RKO (cell line): ENCODE data around the gene DPYSL4.

Experiments used
- DNase-seq: peaks from one replicate; pipeline ENCODE4 v3.0.0-alpha.2; 2016; ENCODE audit warnings: low spot score

DPYSL4 gene

DNA sequence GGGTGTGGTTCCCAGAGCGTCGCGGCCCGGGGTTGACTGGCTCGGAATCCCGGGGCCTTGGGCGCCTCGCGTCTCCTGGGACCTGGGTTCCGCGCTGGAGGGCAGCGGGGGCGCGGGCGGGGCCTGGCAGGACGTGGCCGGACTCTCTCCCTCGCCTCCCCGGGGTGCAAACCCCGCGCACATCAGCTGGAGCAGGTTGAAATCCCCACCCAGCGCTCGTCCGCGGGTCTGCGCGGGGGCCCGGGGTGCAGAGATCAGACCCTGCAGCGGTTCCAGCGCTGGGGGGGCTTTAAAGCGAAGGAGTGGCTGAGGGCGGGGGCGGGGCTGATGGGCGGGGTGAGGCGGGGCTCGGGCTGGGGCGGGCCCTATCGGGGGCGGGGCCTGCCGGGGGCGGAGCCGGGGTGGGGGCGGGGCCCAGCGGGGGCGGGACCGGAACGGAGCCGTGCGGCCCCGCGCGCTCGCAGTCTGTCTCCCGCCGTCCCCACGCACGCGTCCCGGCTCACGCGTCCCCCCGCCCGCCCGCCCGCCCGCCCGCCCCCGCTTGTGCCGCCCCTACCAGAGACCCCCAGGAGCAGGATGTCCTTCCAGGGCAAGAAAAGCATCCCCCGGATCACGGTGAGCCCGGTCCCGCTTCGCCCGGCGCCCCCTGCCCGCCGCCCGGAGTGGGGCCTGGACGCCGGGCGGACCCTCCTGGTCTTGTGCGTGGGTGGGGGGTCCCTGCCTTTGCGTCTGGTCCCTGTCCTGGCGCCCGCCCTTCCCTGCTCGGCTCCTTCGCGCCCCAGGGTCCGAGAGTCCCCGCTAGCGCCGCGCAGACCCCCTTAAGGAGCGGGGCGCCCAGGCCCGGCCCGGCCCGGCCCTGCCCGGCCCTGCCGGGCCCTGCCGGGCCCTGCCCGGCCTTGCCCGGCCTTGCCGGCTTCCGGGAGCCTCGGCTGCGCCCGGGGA, at the start of gene DPYSL4:
Gene DPYSL4 (plus strand): TSS at position 461 of the 942 bp plus-strand sequence. CDS start 116 bp downstream, at position 577.
- no peak for DNase-seq

DNA sequence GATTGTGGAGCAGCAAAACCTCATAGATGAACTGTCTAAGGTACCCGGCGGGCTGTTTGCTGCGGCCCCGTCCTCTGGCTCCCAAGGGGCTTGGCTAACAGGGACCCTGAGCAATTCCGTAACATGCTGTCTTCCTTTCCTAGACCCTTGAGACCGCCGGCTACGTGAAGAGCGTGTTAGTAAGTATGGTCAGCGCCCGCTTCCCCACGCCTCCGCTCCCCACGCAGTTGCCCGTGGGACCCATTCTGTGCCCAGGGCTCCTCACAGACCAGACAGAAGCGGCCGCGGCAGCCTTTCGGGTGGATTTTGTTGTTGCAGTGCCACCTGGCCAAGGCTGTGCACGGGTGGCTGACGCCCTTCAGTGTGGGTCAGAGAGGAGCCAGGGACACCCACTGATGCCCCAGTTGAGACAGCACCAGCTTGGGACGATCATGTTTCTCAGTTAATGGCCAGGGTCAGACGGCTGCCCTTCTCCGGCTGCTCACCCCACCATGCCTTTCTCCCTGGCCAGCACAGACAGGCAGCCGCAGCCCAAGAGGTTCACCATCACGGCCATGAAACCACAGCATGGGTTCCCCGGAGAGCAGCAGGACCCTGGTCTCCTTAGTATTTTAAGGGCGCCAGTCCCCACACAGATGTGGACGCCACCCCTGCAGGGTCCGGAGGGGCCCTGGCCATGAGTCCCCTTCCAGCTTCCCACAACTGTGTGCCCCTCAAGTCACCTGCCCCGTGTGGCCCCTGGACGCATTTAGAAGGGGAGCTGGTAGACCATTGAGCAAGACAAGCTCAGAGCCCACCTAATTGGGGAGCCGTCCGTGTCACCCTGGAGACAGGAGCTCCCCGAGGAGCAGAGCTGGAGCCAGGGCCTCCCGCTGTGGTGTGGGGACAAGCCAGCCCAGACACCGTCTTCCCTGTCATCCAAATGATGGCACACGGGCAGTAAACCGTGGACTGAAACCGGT, 49.4 kb upstream of the DPYSL4 start:
- no peak for DNase-seq

DNA sequence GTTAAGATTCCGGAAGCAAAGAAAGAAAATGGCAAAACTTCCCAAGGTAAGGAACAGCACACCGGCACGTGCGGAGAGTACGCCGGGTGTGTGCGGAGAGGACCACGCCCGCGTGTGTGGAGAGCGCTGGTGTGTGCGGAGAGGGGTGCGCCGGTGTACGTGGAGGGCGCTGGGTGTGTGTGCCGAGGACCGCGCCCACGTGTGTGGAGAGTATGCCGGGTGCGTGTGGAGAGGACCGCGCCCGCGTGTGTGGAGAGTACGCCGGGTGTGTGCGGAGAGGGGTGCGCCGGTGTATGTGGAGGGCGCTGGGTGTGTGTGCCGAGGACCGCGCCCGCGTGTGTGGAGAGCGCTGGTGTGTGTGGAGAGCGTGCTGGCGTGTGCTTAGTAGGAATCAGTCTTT, 48.6 kb upstream of the DPYSL4 start:
- DNase-seq = no peak

DNA sequence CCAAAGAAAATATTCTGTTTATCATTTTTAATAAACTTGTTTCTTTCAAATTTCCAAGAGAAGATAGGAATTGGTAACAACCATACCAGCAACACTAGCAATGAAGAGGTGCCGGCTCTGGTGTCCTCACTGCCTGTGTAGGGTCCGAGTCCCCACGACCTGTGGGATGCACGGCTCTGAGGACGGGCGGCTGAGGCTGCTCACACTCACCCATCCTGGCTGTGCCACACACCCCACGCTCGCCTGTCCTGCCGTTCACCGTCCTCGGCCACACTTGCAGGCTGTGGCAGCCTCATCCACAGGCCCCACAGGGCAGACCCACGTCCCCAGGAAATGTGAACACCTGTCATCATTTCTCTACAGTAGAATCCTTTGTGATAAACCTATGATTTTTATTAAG, 48.2 kb upstream of the DPYSL4 start:
- no peak for DNase-seq

DNA sequence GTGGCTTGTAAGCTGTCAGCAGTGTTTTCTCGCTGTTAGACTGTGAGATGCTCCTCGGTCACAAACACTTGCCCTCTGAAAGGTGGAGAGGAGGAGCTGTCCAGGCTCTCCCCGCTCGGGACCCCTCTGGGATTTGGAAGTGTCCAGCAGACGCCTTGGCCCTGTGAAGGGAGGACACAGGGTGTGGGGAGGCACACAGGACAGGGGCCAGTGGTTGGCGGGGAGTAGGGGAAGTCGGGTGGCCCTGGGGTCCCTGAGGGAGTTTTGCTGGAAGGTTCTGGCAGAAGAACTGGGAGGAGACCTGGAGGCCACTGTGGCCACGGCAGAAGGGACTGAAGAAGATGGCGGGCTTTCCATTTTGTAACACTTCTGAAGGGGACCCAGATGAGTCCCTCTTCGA, 47.2 kb upstream of the DPYSL4 start:
- no peak for DNase-seq

DNA sequence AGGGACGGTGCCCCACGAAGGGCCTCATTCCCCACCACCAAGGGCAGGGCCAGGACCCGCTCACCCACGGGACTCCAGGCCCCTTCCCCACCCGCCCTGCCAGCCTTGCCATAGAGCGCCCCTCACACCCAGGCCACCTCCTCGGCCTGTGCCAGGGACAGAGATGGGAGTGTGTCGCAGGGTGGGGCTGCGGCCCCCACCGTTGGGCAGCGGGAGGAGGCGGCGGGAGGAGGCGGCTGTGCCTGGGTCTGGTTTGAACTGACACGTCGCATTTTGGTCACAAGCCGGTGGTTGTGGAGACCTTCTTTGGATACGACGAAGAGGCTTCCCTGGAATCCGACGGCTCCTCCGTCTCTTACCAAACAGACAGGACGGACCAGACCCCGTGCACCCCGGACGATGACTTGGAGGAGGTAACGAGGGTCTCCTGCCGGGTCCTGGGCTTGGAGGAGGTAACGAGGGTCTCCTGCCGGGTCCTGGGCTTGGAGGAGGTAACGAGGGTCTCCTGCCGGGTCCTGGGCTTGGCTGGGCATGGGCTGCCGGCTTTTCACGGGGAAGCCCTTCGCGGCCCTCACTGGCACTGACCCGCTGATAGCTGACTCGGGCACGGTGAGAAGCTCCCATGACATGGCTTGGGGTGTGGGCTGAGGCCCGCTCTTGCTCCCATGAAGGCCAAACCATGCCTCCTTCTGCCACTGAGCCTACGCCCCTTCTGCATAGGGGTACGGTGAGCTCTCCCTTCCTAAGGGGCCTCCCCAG, 46.4 kb upstream of the DPYSL4 start:
- no peak for DNase-seq

DNA sequence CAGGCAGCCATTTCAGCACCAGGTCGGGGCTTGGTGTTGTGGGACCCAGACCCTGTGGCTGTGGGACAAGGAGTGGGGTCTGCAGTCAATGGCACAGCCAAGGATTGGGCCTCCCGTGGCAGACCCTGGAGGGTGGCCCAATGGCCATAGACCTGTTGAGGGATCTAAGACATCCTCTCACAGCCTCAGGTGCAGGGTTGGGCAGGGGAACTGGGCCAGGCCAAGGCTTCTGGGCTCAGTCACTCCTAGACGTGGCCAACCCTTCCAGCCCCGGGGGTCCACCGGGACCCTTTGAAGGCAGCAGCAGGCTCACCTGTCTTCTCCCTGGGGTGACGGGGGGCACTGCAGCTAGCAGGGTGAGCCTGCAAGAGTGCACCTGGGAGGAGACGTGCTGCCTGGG, 45.7 kb upstream of the DPYSL4 start:
- DNase-seq = no peak

DNA sequence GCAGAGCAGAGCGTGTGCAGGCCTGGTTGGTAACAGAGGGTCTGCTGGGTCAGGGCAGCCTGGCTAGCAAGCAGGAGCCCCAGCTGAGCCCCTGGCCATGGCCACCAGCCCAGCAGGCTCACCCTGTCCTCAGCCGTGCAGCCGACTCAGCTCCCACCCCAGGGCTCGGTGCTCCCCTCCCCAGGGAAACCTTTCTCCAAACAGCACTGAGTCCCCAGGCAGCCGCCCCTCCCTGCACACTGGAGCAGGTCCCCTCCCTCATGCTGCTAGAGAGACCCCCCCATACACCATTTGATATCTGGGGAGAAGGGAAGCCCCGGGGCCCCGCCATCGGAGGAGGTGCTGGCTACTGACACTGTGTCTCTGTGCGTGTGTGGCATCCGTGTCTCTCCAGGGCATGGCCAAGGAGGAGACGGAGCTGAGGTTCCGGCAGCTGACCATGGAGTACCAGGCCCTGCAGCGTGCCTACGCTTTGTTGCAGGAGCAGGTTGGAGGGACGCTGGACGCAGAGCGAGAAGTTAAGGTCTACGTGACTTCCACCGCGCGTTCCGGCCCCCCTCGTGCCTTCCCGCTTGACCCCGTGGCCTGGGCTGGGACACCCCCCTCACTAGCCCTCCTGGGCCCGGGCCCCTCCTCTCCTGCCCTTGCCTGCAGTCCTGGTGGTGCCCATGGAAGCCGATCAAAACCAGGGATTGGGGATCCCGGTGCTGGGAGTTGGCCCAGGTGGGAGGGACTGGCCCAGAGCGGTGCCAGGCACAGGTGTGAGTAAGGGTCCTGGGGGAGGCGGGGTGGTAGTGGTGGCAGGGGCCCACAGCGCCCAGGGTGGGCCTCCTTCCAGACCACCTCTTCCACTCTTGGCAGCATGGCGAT, 45.0 kb upstream of the DPYSL4 start:
- no peak for DNase-seq

DNA sequence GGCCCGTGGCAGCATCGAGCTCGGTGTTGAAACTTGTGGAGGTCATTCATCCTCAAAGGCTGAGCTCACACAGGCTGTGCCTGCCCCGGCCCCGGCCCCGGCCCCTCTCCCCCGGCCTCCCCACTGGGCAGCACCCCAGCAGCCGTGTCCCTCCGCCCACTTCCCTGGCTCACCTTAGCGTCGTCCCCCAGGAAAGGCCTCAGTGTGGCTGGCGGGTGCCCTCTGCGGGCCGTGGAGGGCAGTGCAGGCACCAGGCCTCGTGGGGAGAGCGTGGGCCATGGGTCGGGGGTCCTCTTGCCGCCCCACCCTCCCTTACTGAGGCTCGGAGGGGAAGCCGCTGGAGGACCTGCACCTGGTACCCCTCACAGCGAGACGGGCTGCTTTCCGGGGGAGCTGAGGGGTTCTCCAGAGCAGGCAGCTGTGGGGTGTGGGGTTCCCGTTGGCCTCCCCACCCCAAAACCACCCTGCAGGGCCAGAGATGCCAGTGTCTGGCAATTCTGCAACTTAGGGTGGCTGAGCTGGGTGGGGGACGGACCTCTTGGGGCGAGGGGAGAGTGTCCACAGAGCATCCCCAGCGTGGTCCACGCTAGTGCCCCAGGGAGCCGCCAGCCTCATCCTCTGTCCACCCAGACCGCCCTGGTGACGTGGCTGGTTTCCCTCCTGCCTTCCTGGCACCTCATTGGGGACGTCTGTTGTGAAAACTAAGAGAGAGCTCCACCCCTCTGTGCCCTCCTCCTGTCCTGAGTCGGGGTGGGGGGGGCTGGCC, 44.2 kb upstream of the DPYSL4 start:
- peak; percentile 7 for DNase-seq

DNA sequence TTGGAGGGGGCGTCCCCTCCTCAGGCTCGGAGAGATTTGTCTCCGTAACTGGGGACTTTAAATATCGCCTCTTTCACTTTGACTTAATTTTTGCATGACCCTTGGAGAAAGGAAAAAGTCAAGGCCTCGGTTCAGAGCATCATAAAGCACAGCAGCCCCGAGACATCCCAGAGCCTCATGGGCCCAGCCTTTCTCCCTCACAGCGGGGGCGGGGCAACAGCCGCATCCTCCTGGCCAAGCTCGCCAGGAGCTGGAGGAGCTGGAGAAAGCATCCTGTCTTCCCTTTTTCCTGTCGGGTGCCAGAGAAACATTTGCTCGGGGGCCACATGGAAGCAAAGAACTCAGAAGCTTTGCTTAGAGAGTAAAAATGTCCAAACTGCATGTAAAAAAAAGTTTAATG, 43.6 kb upstream of the DPYSL4 start:
- DNase-seq = no peak

DNA sequence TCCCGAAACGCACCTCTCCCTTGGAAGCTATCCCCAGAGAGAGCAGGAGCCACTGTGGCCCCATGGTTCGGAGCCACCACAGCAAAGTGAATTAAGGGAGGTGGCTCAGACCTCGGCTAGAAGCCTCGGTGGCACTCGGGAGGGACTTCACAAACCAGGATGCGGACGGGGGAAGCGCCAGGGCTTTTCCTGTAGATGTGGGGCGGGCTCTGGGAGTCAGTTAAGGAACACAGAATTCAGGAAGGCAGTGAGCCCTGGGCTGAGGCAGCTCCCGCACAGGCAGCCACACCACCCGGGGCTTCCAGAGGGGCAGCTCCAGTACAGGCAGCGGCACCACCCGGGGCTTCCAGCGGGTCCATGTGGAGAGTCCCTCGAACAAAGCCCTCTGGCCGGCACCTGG, 42.7 kb upstream of the DPYSL4 start:
- DNase-seq = no peak

DNA sequence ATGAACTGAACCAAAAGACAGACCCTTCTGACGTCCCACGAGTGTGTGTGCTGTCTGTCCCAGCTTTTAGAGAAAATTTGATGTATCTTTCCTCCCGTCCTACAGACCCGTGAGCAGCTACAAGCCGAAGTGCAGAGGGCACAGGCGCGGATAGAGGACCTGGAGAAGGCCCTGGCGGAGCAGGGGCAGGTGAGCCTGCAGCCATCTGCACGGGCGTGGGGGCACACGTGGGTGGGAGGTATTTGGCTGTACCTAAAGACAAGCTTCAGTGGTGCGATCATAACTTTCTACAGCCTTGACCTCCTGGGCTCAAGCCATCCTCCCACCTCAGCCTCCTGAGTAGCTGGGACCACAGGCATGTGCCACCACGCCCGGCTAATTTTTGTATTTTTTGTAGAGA, 41.7 kb upstream of the DPYSL4 start:
- no peak for DNase-seq

DNA sequence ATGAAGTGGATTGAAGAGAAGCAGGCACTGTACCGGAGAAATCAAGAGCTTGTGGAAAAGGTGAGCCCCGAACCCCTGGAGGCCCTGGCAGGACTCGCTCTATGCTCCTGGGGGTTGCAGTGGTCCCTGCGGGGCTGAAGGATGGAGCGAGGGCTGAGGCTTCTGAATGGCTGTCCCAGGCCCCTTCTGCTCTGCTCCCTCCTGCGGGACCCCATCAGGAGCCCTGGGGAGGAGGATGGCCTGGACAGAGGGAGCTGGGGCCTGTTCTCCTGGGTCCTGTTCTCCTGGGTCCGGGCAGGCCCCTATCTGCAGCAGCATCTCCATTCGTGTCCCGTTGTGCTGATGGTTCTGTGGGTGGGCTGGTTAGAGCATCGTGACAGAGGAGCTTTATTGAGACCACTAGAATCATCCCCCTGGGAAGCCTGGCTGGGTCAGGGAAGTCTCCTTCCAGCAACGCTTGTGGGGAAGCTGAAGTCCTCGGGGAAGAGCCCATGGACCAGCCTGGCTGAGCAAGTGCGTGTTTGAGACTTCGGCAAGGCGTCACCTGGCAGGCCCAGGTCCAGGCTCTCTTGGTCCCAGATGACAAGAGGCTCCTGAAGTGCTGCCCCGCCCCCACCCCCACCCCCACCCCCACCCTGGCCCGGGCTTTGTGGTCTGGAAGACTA, 41.1 kb upstream of the DPYSL4 start:
- no peak for DNase-seq

DNA sequence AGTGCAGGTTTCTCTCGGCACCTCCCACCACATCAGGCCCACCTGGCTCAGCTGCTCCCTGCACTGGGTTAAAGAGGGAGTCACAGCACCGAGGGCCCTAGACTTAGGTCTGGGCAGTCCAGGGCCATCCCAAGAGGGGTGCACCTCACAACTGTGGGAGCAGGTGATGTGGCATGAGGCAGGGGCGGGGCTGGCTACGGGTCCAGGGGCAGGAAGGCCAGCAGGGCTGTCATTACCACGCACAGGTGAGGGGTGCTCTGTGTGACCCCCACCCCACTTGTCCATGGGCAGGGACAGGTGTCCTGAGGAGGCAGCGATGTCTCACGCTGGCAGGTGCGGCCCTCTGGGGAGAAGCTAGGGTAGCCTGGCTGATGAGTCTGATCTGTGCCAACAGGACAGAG, 40.5 kb upstream of the DPYSL4 start:
- DNase-seq = no peak

DNA sequence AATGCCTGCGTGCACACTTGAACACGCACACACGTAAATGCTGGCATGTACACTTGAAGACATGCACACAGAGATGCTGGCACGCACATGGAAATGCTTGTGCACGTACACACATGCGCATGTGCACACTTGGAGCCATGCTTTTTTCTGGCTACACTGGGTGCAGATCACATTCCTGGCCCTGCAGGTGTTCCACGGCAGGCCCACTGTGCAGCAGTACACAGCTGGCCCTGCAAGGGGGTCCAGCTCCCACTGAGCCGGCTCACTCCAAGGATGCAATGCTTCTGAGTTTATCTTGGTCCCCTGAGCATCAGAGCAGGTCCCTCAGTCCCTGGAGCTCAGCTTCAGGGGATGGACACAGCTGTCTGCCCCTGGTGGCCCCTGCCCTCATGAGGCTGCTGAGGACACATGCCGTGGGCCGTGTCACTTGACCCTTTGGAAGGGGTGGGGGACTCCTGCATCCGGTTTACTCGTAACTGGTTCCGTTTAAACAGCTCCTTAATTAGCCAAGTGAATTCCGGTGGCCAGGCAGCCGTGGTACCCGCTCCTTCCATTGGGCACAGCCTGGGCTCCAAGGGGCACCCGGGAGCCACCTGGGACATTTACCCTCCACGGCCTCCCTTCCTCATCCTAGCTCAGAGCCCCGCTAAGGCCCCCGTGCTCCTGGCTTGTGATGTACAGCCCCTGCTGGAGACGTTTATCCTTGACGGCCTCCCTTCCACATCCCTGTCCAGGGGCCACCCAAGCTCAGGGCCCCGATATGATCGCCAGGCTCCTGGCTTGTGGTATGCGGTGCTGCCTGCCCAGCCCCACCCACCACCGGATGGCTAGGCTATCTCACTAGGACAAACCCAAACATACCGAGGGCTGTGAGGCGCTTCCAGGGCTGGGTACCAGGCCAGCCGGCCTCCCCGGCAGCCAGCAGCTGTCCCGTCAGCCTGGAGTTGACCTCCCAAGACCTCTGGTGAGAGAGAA, 39.5 kb upstream of the DPYSL4 start:
- no peak for DNase-seq

DNA sequence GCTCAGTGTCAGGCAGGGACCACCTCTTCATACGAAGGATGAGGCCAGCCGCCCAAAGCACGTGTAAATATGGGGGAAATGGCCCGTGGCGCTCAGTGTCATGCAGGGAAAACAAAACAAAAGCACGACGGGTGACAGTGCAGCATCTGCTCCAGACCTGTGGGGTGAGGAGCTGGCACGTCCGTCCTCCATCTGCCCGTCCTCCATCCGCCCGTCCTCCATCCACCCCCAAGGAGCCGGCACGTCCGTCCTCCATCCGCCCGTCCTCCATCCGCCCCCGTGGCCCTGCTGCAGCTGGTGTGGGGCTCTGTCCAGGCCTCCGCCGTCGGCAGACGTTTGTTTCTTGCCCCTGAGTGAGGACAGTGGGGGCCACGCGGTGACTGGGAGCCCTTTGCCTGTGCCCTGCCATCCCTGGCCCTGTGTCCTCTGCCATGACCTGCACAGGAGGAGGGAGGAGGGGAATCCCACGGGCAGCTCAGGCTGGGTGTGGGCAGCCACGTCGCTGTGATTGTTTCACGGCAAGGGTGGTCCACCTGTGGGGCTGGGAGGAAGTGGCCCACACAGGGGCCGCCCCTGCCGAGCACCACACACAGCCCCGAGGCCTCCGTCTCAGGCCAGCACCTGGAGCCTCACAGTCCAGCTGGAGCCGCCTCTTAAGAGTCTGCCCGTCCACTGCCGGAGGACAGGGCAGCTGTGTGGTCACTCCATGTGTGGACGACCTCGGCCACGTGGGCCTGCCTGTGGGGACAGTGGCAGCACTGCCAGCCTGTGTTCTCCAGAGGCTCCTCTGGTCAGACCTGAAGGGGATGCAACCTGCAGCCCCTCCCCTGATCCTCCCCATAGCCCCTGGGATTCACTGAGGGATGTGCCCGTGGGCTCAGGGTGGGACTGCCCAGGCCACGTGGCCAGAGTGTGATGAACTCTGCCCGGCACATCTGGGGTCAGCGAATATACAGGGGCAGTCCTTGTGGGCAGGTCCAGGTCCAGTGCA, 38.2 kb upstream of the DPYSL4 start:
- no peak for DNase-seq

DNA sequence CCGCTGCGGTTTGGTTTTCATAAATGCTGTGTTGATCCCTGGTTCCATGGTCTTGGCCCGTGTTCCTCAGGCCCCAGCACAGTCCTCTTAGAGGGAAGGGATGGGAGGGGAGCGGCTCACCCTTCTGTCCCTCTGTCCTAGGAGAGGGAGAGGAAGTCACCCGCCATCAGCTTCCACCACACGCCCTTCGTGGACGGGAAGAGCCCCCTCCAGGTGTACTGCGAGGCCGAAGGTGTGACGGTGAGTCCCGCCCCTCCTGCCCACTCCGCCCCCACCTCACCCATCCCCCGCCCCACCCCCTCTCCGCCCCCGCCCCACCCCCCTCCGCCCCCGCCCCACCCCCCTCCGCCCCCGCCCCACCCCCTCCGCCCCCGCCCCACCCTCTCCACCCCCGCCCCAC, 37.5 kb upstream of the DPYSL4 start:
- DNase-seq = no peak
